Lower lobe of right lung (tissue), 2 donors: ENCODE results near the gene GPR160. TPM values are rescaled to one million over a fixed set of nuclear protein-coding genes. Genes with fewer than 3 reads are reported as not detected.
"Not testable (repeated sequence)": the region's sequence is repeated elsewhere in the genome, so short reads cannot be mapped to it uniquely, and the experiment has no call there.

Source experiments
- ATAC-seq, 2 donors: fragments of 200-7000 bp; cut with Tn5 transposase; one replicate each; pipeline ENCODE4 v1.9.1; 2020 to 2022; ENCODE audit warnings: mild to moderate bottlenecking in 2 of 2, moderate library complexity in 2 of 2
- DNase-seq: peaks from one replicate; pipeline ENCODE4 v3.0.0-alpha.2; 2020
- H3K27ac ChIP-seq: fragments of 200-600 bp; one replicate; pipeline ENCODE4 v1.8.0; 2022
- H3K27me3 ChIP-seq: fragments of 200-600 bp; one replicate; pipeline ENCODE4 v1.8.0; 2022; ENCODE audit warnings: low read depth
- H3K36me3 ChIP-seq: fragments of 200-600 bp; one replicate; pipeline ENCODE4 v1.8.0; 2022; ENCODE audit warnings: mild to moderate bottlenecking
- H3K4me1 ChIP-seq: fragments of 200-600 bp; one replicate; pipeline ENCODE4 v1.8.0; 2022
- H3K4me3 ChIP-seq: fragments of 200-600 bp; one replicate; pipeline ENCODE4 v1.8.0; 2022; ENCODE audit warnings: mild to moderate bottlenecking
- H3K9me3 ChIP-seq: fragments of 200-600 bp; one replicate; pipeline ENCODE4 v1.8.0; 2022
- CTCF ChIP-seq: fragments of 200-600 bp; IDR thresholded peaks from one replicate; pipeline ENCODE4 v1.8.0; 2022; ENCODE audit warnings: antibody characterized with exemption, mild to moderate bottlenecking
- intact Hi-C: fragments of 100-400 bp; cut with DNase I; formaldehyde crosslinking; loops from one replicate; pipeline ENCODE4 v1.11.0; 2022
- total RNA-seq: library from RNA; stranded (reverse); fragmentation: NEBNext Ultra II Directional; extraction: Animal tissue kit (Norgen Biotek cat#: 25700); gene quantifications from one replicate; pipeline ENCODE4 v1.2.1, GENCODE V29; 2021
- donor health status: DM: no; HTN: yes; CAD: no; lungs with severe emphysema.

The GPR160 gene
- total RNA-seq, 1 donor from 2014 or later: 24.4 TPM

- Histone ChIP-seq H3K4me1 (no peaks in the 10 kb centered on the region), H3K9me3 (no peaks in the 10 kb centered on the region), H3K27me3 (no peaks in the 10 kb centered on the region), H3K36me3 (peaks cover 96% of the 10 kb centered on the region), H3K4me3 (no peak overlapping the region), H3K27ac (no peak overlapping the region)
- ATAC-seq (no peak), DNase-seq (no peak)
- no peak for TF ChIP-seq CTCF
- intact Hi-C loops: no loop called here
Measured at GRCh38 chr3:170102431-170102830, 64.6 kb downstream of the GPR160 start.

- H3K4me3 ChIP-seq: no peak overlapping the region
- H3K27ac ChIP-seq: no peak overlapping the region
- no peaks in the 10 kb centered on the region for H3K27me3 ChIP-seq
- DNase-seq: no peak
- no peak for TF ChIP-seq CTCF
- H3K9me3 ChIP-seq: no peaks in the 10 kb centered on the region
- H3K4me1 ChIP-seq: no peaks in the 10 kb centered on the region
- intact Hi-C loops: no loop called here
- peaks cover 75% of the 10 kb centered on the region for H3K36me3 ChIP-seq
- no peak for ATAC-seq
Measured at GRCh38 chr3:170107941-170108340, 70.1 kb downstream of the GPR160 start.

DNA sequence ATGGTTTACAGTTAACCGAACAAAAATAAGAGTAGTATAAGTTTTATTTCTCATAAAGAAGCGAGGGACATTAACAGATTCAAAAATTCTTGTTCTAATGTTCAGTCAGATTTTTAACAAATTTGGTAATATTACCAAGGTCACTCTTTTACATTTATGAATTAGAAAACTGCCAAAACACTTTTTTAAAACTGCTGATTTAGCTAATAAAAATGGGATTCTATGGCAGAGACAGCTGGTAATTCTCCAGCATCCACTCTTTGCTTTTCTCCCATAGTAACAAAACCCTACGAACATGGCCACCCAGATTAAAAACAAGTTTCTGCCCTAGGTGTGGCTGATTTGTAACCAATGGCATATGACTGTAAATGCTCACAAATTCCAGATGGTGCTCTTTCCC, 71.2 kb downstream of the GPR160 start:
- Histone ChIP-seq H3K36me3 (peaks cover 75% of the 10 kb centered on the region), H3K27ac (no peak overlapping the region), H3K27me3 (no peaks in the 10 kb centered on the region), H3K9me3 (no peaks in the 10 kb centered on the region), H3K4me3 (no peak overlapping the region), H3K4me1 (no peaks in the 10 kb centered on the region)
- ATAC-seq (no peak), DNase-seq (no peak)
- intact Hi-C loops: no loop called here
- no peak for TF ChIP-seq CTCF

DNA sequence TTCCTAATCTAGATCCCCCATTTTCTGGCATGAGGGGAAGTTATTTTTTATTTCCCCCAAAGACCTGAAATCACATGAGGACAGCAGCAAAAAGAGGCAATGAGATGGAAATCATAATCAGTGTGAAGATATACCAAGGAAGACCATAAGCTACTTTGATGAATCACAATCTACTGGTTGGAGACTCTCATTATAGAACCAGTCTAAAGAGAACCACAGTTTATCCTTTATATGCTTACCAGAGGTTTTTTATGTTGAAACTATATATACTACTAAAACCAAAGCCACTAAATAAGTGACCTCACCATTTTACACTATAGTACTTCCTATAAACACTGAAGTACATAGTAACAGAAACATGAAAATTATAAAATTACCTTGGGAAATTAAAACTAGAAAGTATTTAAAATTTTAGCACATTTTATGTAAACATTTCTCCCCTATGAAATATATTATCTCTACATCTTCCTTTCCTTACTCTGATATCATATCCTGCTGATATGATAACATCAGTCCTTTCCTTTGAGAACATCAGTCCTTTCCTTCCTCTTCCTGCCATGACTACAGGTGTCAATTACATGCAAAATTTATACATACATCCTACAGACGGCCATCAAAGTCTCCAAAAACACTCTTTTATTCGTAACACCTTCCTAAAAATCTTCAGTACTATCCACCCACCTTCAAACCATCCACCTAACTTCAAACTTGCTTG, 71.9 kb downstream of the GPR160 start:
- H3K9me3 ChIP-seq: no peaks in the 10 kb centered on the region
- no peak for ATAC-seq
- no peak for DNase-seq
- no peaks in the 10 kb centered on the region for H3K4me1 ChIP-seq
- no peak for TF ChIP-seq CTCF
- H3K36me3 ChIP-seq: peaks cover 72% of the 10 kb centered on the region
- H3K27ac ChIP-seq: no peak overlapping the region
- no peak overlapping the region for H3K4me3 ChIP-seq
- H3K27me3 ChIP-seq: no peaks in the 10 kb centered on the region
- intact Hi-C loops: no loop called here

DNA sequence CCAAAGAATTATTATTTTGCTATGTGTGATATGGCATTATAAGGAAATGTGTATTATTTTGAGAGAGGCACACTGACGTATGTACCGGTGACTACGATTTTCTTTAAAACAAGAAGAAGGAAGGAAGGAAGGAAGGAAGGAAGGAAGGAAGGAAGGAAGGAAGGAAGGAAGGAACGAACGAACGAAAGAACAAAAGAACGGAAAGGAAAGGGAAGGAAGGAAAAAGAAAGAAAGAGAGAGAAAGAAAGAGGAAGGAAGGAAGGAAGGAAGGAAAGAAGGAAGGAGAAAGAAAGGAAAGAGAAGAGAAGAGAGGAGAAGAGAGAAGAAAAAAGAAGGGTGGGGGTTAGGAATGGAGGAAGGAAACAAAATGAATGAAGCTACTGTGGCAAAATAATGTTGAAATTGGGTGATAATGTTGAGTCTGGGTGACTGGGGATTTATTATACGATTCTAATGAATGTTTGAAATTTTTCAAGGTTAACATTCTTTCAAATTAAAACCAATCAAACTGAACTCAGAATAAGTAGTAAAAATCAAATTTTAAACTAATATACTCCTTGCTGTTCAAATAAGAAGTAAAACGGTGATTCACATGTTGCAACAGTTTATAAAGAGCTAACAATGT, 73.5 kb downstream of the GPR160 start:
- DNase-seq (no peak), ATAC-seq (no peak)
- Histone ChIP-seq H3K4me1 (no peaks in the 10 kb centered on the region), H3K9me3 (no peaks in the 10 kb centered on the region), H3K4me3 (no peak overlapping the region), H3K27me3 (no peaks in the 10 kb centered on the region), H3K36me3 (peaks cover 72% of the 10 kb centered on the region), H3K27ac (no peak overlapping the region)
- intact Hi-C loops: no loop called here
- TF ChIP-seq CTCF: no peak

DNA sequence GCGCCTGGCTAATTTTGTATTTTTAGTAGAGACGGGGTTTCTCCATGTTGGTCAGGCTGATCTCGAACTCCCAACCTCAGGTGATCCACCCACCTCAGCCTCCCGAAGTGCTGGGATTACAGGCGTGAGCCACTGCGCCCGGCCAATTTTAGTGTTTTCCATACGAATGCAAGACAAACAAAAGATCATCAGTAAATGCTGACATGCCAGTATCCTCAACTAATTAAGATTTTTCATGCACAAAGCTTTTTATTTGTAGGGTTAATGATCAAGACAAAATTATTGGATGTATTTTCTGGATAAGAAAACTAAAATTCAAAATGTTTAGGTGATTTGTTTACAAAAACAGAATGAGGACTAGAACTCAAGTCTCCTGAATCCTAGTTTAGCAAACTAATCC, 76.4 kb downstream of the GPR160 start:
- DNase-seq, H3K9me3 ChIP-seq, intact Hi-C loops, ATAC-seq, H3K27ac ChIP-seq, H3K27me3 ChIP-seq, H3K4me3 ChIP-seq, H3K4me1 ChIP-seq: not testable (repeated sequence)
- peaks cover 84% of the 10 kb centered on the region for H3K36me3 ChIP-seq
